T47D (cell line): ENCODE measurements around the gene SLC24A4.

ENCODE experiments used
- DNase-seq, 2 experiments: peaks; one replicate each; pipeline versions ENCODE4 v3.0.0 to v3.0.0-alpha.2; 2011 to 2012; ENCODE audit warnings: low read depth in 1 of 2, low spot score in 1 of 2
- JUND ChIP-seq: IDR thresholded peaks from 2 replicates; pipeline ENCODE4 v1.6.1; 2012; ENCODE audit warnings: low read depth
- in situ Hi-C: cut with HindIII; loops from 2 replicates; pipeline ENCODE4 v1.10.0; 2016; ENCODE audit warnings: low sequenced_read_pairs, low pct_unique_long_range_greater_than_20kb

SLC24A4 gene

GRCh38 chr14:92384461-92385133, 61.6 kb downstream of the SLC24A4 start:
- in situ Hi-C loops: no loop called here
- no peak for TF ChIP-seq JUND
- no peak for DNase-seq

DNA sequence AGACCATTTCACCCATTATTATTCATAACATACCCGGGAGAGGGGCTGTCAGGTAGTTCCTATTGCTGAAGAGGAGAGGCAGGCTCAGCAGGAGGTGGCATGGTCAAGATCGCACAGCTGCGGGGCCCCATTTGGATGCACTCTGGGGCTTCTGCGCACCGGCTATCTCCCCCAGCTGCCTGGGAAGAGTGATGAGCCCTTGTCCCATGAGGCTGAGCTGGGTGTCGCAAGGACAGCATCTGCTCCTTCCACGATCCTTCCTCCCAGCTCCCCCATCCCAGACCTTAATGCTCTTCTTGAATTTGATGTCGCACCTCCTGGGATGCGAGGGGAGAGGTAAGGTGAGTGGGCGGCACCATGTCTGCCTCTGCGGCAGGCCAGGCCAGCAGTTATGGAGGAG, 62.6 kb downstream of the SLC24A4 start:
- no peak for TF ChIP-seq JUND
- no peak for DNase-seq

GRCh38 chr14:92386165-92386564, 63.2 kb downstream of the SLC24A4 start:
- in situ Hi-C loops: no loop called here
- no peak for DNase-seq
- no peak for TF ChIP-seq JUND

More for the DNA sequence above, 62.6 kb downstream of the SLC24A4 start:
- in situ Hi-C loops: no loop called here

DNA sequence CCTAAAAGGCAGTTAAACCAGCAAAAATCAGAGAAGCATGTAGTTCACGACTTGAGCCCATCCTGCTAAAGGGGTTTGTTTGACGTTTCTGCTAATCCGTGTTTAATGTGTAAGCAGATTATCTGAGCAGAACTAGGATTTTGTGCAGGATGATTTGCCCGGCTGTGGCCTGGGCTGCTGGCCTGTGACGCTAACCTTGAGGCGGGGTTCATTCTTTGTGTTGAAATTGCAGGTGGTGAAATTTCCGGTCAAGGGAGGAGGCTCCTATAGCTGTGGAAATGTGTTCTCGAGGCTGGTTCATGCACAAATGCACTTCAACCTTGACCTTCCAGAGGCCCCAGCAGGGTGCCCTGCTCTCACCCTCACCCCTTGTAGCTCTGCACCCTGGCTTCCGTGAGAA, 63.7 kb downstream of the SLC24A4 start:
- in situ Hi-C loops: no loop called here

DNA sequence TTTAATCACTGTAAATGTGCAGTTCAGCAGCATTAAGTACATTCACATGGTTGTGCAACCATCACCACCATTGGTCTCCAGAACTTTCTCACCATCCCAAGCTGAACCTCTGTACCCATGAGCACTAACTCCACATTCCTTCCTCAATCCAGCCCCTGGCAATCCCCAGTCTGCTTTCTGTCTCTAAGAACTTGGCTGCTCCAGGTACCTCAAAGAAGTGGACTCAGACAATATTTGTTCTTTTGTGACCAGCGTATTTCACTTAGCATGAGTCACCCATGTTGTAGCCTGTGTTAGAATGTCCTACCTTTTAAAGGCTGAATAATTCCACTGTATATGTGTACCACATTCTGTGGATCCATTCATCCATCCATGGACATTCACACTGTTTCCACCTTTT, 64.6 kb downstream of the SLC24A4 start:
- in situ Hi-C loops: no loop called here
- no peak for TF ChIP-seq JUND
- no peak for DNase-seq

More for the DNA sequence above, 63.7 kb downstream of the SLC24A4 start:
- no peak for DNase-seq
- TF ChIP-seq JUND: no peak

- no peak for DNase-seq
- in situ Hi-C loops: no loop called here
- no peak for TF ChIP-seq JUND
These were observed 66.7 kb downstream of the SLC24A4 start for GRCh38 chr14:92389598-92390158.

DNA sequence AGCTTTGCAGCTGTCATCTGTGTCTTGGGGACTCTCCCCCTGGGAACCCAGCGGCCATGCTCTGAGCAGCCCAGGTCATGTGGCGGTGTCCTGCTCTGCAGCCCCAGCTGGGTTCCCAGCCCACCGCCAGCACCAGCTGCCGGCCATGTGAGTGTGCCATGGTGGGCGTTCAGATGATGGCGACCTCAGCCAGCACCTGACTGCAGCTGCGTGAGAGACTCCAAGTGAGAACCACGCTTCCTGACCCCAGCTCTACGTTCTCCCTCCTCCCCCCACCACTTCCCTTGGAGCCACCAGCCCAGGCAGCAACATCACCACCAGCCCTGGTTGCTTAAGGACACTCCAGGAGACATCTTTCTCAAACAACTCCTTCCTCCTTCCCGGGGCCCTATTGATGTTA, 68.8 kb downstream of the SLC24A4 start:
- no peak for DNase-seq
- in situ Hi-C loops: no loop called here
- TF ChIP-seq JUND: no peak

DNA sequence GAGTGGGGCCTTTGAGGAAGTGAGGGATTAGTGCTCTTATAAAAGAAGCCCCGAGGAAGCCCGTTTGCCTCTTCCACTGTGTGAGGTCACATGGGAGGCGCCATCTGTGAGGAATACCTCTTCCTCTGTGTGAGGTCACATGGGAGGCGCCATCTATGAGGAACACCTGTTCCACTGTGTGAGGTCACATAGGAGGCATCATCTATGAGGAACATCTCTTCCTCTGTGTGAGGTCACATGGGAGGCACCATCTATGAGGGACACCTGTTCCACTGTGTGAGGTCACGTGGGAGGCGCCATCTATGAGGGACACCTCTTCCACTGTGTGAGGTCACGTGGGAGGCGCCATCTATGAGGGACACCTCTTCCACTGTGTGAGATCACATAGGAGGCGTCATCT, 69.7 kb downstream of the SLC24A4 start:
- in situ Hi-C loops: no loop called here
- no peak for DNase-seq
- no peak for TF ChIP-seq JUND

DNA sequence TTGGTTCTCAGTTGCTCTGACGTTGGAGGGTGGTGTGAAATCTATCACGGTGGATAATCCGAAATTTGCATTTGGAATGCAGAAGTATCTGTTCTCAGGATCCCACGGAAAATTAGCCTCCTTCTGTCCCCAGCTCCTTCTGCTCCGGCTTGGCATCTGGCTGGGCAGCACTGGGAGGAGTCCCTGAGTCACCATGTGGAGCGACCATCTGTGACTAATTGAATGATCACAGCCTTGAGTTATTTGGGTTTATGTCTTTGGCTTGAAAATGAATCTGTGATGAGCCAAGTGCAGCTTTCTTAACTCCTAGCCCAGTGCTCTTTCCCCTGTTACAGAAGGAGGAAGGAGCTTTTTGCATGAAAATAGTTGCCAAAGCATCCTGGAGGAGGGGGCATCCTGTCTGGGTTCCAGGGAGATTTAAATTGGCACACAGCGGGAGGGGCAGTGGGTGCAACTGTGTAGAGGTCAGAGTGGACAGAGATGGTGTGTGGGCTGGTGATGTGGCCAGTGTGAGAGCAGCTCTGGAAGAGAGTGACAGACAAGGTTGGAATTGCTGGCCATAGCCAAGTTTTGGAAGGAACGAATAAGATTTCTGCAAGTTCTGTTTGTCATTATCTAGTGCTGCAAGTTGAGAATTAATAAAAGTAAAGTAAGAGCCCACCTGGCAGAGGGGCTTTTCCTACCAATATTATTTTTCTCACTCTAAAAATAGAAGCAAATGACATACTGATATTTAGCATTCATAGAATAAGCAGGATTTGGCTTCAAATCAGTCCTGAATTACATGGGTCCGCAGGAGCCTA, 74.4 kb downstream of the SLC24A4 start:
- in situ Hi-C loops: no loop called here
- DNase-seq: no peak
- TF ChIP-seq JUND: no peak

DNA sequence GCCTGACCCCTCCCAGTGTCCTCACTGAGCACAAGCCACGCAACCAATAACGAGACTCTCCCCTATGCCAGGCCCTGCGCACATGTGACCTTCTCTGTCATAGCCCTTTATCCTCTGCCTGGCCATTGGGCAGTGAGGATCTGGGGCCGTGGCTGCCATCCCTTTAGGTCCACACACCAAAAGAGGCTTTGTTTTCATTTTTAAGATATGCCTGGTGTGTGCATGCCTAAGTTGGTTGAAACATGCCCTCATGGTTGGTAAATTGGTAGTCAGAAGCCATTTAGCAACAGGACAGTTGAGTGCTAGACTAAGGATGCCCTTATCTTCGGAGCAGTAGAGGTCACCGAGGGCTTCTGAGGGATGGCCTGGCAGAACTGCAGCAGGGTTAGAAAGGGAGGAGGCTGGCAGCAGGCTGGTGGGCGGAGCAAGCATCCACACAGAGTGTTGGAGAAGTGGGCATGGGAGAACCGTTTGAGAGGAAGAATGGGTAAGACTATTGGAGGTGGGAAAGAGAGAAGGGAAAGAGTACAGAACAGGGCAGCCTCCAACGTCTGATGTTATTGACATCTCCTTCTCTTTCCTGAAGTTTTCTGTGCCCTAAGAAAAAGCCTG, 75.1 kb downstream of the SLC24A4 start:
- no peak for TF ChIP-seq JUND
- in situ Hi-C loops: no loop called here

GRCh38 chr14:92398888-92399636, 76.1 kb downstream of the SLC24A4 start:
- no peak for DNase-seq
- no peak for TF ChIP-seq JUND
- in situ Hi-C loops: no loop called here

More for the DNA sequence above, 75.1 kb downstream of the SLC24A4 start:
- DNase-seq: no peak
